Right atrium auricular region (tissue), 2 donors: Measurements from ENCODE around the gene PRPF38A. TPM values are rescaled to one million over a fixed set of nuclear protein-coding genes. Genes with fewer than 3 reads are reported as not detected.

ENCODE experiments used
- DNase-seq: peaks from one replicate; pipeline ENCODE4 v3.0.0-alpha.2; 2019; ENCODE audit warnings: low spot score
- H3K27ac ChIP-seq, 2 donors: fragments of 200-600 bp; sonication (generic); 1 replicate in 1 of 2; 2 replicates in 1 of 2; pipeline ENCODE4 v1.5.1; 2016 to 2019
- H3K27me3 ChIP-seq, 2 donors: fragments of 200-600 bp; sonication (generic); one replicate each; pipeline versions ENCODE4 v1.5.1 to v1.6.0; 2017 to 2019
- H3K36me3 ChIP-seq: fragments of 200-600 bp; sonication (generic); one replicate; pipeline ENCODE4 v1.5.1; 2016
- H3K4me1 ChIP-seq, 2 donors: fragments of 200-600 bp; sonication (generic); one replicate each; pipeline versions ENCODE4 v1.5.1 to v1.6.0; 2017 to 2019
- H3K4me3 ChIP-seq, 2 donors: fragments of 200-600 bp; sonication (generic); 1 replicate in 1 of 2; 2 replicates in 1 of 2; pipeline ENCODE4 v1.5.1; 2017 to 2019; ENCODE audit warnings: mild to moderate bottlenecking in 1 of 2, moderate library complexity in 1 of 2
- H3K9me3 ChIP-seq, 2 donors: fragments of 200-600 bp; sonication (generic); one replicate each; pipeline ENCODE4 v1.5.1; 2019
- CTCF ChIP-seq, 2 donors: fragments of 200-600 bp; sonication (generic); IDR thresholded peaks; one replicate each; pipeline ENCODE4 v1.5.1; 2019; ENCODE audit warnings: antibody characterized with exemption in 2 of 2
- total RNA-seq, 2 donors: library from RNA; depleted of rRNA; stranded (reverse); fragments of >200 nt; gene quantifications; one replicate each; pipeline ENCODE4 v1.1.0, GENCODE V29; 2016

The PRPF38A gene
- total RNA-seq, 2 donors from 2014 or later: 5.9 to 7.2 TPM

DNA sequence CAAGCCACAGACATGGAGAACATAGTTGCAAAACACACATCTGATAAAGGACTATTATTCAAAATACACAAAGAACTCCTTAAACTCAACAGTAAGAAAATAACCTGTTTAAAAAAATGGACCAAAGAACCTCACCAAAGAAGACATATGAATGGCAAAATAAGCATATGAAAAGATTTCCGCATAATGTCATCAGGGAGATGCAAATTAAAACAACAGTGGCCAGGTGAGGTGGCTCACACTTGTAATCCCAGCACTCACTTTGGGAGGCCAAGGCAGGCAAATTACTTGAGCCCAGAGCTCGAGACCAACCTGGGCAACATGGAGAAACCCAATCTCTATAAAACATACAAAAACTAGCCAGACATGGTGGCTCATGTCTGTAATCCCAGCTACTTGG is 50.4 kb downstream of the PRPF38A start:
- H3K4me3 ChIP-seq: no peak overlapping the region
- no peak for TF ChIP-seq CTCF (IDR thresholded peaks at IDR 0.05)
- no peaks in the 10 kb centered on the region for H3K27me3 ChIP-seq
- no peaks in the 10 kb centered on the region for H3K9me3 ChIP-seq
- no peak for DNase-seq
- H3K4me1 ChIP-seq: no peaks in the 10 kb centered on the region
- H3K27ac ChIP-seq: no peak overlapping the region
- no peaks in the 10 kb centered on the region for H3K36me3 ChIP-seq

GRCh38 chr1:52455686-52456085 is 51.3 kb downstream of the PRPF38A start:
- no peak for DNase-seq
- no peaks in the 10 kb centered on the region for H3K9me3 ChIP-seq
- no peak overlapping the region for H3K27ac ChIP-seq
- no peak for TF ChIP-seq CTCF (IDR thresholded peaks at IDR 0.05)
- no peaks in the 10 kb centered on the region for H3K27me3 ChIP-seq
- H3K36me3 ChIP-seq: no peaks in the 10 kb centered on the region
- H3K4me1 ChIP-seq: no peaks in the 10 kb centered on the region
- H3K4me3 ChIP-seq: no peak overlapping the region

DNA sequence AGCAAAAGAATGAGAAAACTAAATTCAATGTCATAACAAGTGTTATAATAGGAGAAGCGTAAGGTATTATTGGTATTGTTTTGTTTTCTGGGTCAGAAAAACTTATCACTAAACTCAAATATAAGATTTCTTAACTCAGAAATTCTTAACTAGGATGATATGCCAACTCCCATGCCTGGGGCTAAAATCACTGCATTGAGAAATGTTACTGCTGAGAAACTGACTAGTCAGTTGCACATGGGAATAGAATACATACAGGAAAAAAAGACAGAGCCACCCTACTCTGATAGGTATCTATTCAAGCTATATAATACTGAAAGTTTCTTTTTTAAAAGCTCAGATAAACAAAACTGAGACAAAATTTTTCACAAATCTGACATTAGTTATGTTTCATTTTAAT is 56.3 kb downstream of the PRPF38A start:
- Histone ChIP-seq H3K4me1 (no peaks in the 10 kb centered on the region), H3K27me3 (no peaks in the 10 kb centered on the region), H3K9me3 (no peaks in the 10 kb centered on the region), H3K36me3 (peaks cover 11% of the 10 kb centered on the region), H3K4me3 (no peak overlapping the region), H3K27ac (no peak overlapping the region)
- no peak for TF ChIP-seq CTCF (IDR thresholded peaks at IDR 0.05)
- DNase-seq: no peak

DNA sequence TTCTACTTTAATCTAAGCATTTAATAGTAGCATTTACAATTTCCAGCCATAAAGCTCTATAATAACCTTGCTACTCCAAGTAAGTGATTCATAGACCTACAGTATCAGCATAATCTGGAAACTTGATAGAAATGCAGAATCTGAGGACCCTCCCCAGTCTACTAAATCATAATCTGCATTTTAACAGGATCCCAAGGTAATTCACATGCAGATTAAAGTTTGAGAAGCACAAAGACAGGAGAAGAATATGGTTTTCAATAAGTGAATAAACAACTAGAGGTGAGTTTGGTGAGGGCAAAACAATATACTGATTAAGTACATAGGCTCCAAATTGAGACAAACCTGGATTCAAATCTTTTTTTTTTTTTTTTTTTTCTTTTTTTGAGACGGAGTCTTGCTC is 57.4 kb downstream of the PRPF38A start:
- H3K36me3 ChIP-seq: peaks cover 13% of the 10 kb centered on the region
- no peak overlapping the region for H3K4me3 ChIP-seq

GRCh38 chr1:52463891-52464290 is 59.5 kb downstream of the PRPF38A start:
- TF ChIP-seq CTCF (IDR thresholded peaks at IDR 0.05): no peak
- Histone ChIP-seq H3K4me1 (no peaks in the 10 kb centered on the region), H3K9me3 (no peaks in the 10 kb centered on the region), H3K27ac (no peak overlapping the region), H3K27me3 (no peaks in the 10 kb centered on the region), H3K36me3 (peaks cover 14% of the 10 kb centered on the region), H3K4me3 (no peak overlapping the region)
- no peak for DNase-seq

More for the DNA sequence above, 57.4 kb downstream of the PRPF38A start:
- no peaks in the 10 kb centered on the region for H3K9me3 ChIP-seq
- no peak for TF ChIP-seq CTCF (IDR thresholded peaks at IDR 0.05)
- H3K27me3 ChIP-seq: no peaks in the 10 kb centered on the region
- no peak for DNase-seq
- no peak overlapping the region for H3K27ac ChIP-seq
- H3K4me1 ChIP-seq: no peaks in the 10 kb centered on the region

- Histone ChIP-seq H3K9me3 (no peaks in the 10 kb centered on the region), H3K4me1 (no peaks in the 10 kb centered on the region), H3K27me3 (no peaks in the 10 kb centered on the region), H3K36me3 (peaks cover 3% of the 10 kb centered on the region), H3K27ac (no peak overlapping the region), H3K4me3 (no peak overlapping the region)
- no peak for TF ChIP-seq CTCF (IDR thresholded peaks at IDR 0.05)
- DNase-seq: no peak
Measured at GRCh38 chr1:52469108-52469507, 64.7 kb downstream of the PRPF38A start.
